Osteoblast (primary cell): ENCODE results near the gene TTPAL. TPM values are rescaled to one million over a fixed set of nuclear protein-coding genes. Genes with fewer than 3 reads are reported as not detected.

Source experiments
- DNase-seq: peaks from one replicate; pipeline ENCODE4 v3.0.0; 2011; ENCODE audit warnings: low spot score, mixed read lengths; ENCODE audit not compliant: insufficient read length; ENCODE audit errors: missing footprints
- H2AFZ ChIP-seq: 2 replicates; pipeline ENCODE4 v1.6.0; 2011; ENCODE audit warnings: mild to moderate bottlenecking, low read length
- H3K27ac ChIP-seq: 2 replicates; pipeline ENCODE4 v1.5.1; 2011; ENCODE audit warnings: mild to moderate bottlenecking, low read depth, low read length, moderate library complexity
- H3K27me3 ChIP-seq: 2 replicates; pipeline ENCODE4 v1.6.0; 2012; ENCODE audit warnings: mild to moderate bottlenecking, control low read depth, inconsistent platforms, low read length, moderate library complexity; ENCODE audit not compliant: insufficient read depth
- H3K36me3 ChIP-seq: 2 replicates; pipeline ENCODE4 v1.5.1; 2011; ENCODE audit warnings: mild to moderate bottlenecking, low read length, control low read depth, moderate library complexity; ENCODE audit not compliant: insufficient read depth
- H3K4me1 ChIP-seq: 2 replicates; pipeline ENCODE4 v1.5.1; 2011; ENCODE audit warnings: mild to moderate bottlenecking, low read length, control low read depth, moderate library complexity; ENCODE audit not compliant: insufficient read depth
- H3K4me2 ChIP-seq: 2 replicates; pipeline ENCODE4 v1.6.0; 2011; ENCODE audit warnings: mild to moderate bottlenecking, low read length; ENCODE audit not compliant: insufficient read depth
- H3K4me3 ChIP-seq: fragments of 200-600 bp; sonication (generic); 3 replicates; pipeline ENCODE4 v1.5.1; 2012; ENCODE audit warnings: mild to moderate bottlenecking, low read length, inconsistent platforms; ENCODE audit not compliant: insufficient read depth
- H3K79me2 ChIP-seq: 2 replicates; pipeline ENCODE4 v1.6.0; 2012; ENCODE audit warnings: mild to moderate bottlenecking, low read length, control low read depth, inconsistent platforms; ENCODE audit not compliant: insufficient read depth
- H3K9me3 ChIP-seq: 2 replicates; pipeline ENCODE4 v1.5.1; 2011; ENCODE audit warnings: low read depth, low read length, control low read depth
- H4K20me1 ChIP-seq: 2 replicates; pipeline ENCODE4 v1.6.0; 2012; ENCODE audit warnings: mild to moderate bottlenecking, low read length, control low read depth; ENCODE audit not compliant: insufficient read depth
- total RNA-seq: library from RNA; depleted of rRNA; stranded (reverse); fragments of >200 nt; gene quantifications from 2 replicates; pipeline ENCODE4 v1.2.3, GENCODE V29; 2012
- TF ChIP-seq, protein P1 (sequence below): IDR thresholded peaks from 2 replicates; pipeline ENCODE4 v1.5.1; 2011; ENCODE audit warnings: mild to moderate bottlenecking, low read depth, low read length, moderate library complexity; ENCODE audit errors: extremely low read depth

The TTPAL gene
- total RNA-seq, 1 donor: 12.7 TPM

DNA sequence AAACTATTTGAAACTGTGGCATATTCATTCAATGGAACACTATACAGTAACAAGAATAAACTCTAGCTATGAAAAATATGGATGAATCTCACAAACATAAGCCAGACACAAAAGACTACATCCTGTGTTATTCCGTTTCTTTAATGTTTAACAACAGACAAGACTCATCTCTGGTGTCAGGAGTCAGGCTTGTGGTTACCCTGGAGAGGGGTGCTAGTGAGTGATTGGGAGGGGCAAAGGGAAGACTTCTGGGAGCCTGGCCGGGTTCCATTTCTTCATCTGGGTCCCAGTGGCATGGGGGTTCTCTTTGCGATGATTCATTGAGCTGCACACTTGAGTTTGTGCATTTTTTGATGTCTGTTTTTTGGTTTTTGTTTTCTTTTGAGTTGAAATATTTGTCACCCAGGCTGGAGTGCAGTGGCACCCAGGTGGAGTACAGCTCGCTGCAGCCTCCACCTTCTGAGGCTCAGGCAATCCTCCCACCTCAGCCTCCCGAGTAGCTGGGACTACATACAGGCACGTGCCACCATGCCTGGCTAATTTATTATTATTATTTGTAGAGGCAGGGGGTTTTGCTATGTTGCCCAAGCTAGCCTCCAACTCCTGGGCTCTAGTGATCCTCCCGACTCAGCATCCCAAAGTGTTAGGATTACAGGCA lies 21.2 kb upstream of the TTPAL start:
- DNase-seq: no peak
- Histone ChIP-seq H3K4me2 (no peak overlapping the region), H3K4me3 (no peak overlapping the region), H3K4me1 (no peaks in the 10 kb centered on the region), H3K36me3 (no peaks in the 10 kb centered on the region), H3K79me2 (no peaks in the 10 kb centered on the region), H3K27me3 (peaks cover 9% of the 10 kb centered on the region), H3K9me3 (no peaks in the 10 kb centered on the region), H3K27ac (no peak overlapping the region), H4K20me1 (no peaks in the 10 kb centered on the region), H2AFZ (no peak overlapping the region)
- TF ChIP-seq, protein P1, sequence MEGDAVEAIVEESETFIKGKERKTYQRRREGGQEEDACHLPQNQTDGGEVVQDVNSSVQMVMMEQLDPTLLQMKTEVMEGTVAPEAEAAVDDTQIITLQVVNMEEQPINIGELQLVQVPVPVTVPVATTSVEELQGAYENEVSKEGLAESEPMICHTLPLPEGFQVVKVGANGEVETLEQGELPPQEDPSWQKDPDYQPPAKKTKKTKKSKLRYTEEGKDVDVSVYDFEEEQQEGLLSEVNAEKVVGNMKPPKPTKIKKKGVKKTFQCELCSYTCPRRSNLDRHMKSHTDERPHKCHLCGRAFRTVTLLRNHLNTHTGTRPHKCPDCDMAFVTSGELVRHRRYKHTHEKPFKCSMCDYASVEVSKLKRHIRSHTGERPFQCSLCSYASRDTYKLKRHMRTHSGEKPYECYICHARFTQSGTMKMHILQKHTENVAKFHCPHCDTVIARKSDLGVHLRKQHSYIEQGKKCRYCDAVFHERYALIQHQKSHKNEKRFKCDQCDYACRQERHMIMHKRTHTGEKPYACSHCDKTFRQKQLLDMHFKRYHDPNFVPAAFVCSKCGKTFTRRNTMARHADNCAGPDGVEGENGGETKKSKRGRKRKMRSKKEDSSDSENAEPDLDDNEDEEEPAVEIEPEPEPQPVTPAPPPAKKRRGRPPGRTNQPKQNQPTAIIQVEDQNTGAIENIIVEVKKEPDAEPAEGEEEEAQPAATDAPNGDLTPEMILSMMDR: no peak

DNA sequence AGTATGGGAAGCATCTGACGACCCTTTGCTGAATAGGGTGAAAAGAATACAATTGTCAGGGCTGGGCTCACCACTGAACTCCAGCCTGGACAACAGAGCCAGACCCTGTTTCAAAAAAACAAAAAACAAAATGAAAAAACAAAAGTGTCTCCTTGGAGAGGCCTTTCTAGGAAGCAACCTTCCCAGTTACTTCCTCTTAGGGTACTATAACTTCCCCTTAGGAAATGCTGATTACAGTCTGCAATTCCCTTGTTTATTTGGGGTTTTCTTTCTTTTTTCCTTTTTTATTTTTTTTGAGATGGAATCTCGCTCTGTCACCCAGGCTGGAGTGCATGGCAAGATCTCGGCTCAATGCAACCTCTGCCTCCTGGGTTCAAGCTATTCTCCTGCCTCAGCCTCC lies 20.5 kb upstream of the TTPAL start:
- H3K27me3 ChIP-seq: peaks cover 9% of the 10 kb centered on the region
- H3K27ac ChIP-seq: no peak overlapping the region
- TF ChIP-seq, protein P1: no peak
- no peaks in the 10 kb centered on the region for H3K79me2 ChIP-seq
- no peaks in the 10 kb centered on the region for H4K20me1 ChIP-seq
- DNase-seq: no peak
- no peak overlapping the region for H3K4me3 ChIP-seq
- H3K4me2 ChIP-seq: no peak overlapping the region
- no peaks in the 10 kb centered on the region for H3K4me1 ChIP-seq
- no peaks in the 10 kb centered on the region for H3K36me3 ChIP-seq
- no peak overlapping the region for H2AFZ ChIP-seq
- no peaks in the 10 kb centered on the region for H3K9me3 ChIP-seq

DNA sequence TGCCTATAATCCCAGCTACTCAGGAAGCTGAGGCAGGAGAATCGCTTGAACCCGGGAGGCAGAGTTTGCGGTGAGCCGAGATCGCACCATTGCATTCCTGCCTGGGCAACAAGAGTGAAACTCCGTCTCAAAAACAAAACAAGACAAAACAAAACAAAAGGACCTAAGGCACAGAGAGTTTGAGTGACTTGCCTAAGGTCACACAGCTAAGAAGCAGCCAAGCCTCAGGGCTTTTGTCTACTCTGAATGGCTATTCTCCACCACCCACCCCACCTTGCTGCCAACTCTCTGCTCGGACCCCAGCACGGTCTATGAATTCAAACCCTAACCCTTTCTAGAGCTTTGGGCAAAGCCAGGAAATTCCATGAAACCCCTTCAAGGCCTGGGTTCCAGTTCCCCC lies 19.1 kb upstream of the TTPAL start:
- H3K79me2 ChIP-seq: no peaks in the 10 kb centered on the region
- H3K27me3 ChIP-seq: peaks cover 3% of the 10 kb centered on the region
- TF ChIP-seq, protein P1: no peak
- H3K4me3 ChIP-seq: no peak overlapping the region
- no peaks in the 10 kb centered on the region for H3K36me3 ChIP-seq
- no peak overlapping the region for H3K27ac ChIP-seq
- no peaks in the 10 kb centered on the region for H3K4me1 ChIP-seq
- H2AFZ ChIP-seq: no peak overlapping the region
- H3K4me2 ChIP-seq: no peak overlapping the region
- H4K20me1 ChIP-seq: no peaks in the 10 kb centered on the region
- no peak for DNase-seq
- no peaks in the 10 kb centered on the region for H3K9me3 ChIP-seq

DNA sequence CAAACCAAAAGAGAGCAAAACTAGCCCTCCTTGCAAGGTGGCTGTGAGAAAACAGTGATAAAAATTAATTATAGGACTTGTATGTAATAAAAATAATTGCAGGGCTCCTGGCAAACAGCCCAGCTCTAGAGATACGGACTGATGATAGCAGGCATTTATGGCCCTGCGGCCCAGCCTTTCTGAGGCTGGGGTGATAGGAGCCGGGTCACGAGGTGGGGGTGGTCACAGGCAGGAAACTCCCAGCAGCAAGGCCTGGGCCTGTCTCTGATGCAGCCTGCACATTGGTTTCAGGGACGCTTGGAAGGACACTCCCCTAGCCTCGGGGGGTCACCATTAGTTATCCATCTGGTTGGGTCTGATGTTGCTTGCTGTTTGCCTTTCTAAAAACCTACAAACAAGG lies 18.7 kb upstream of the TTPAL start:
- H3K79me2 ChIP-seq: no peaks in the 10 kb centered on the region
- H3K27me3 ChIP-seq: peaks cover 3% of the 10 kb centered on the region
- no peaks in the 10 kb centered on the region for H3K4me1 ChIP-seq
- no peak overlapping the region for H3K27ac ChIP-seq
- no peak overlapping the region for H3K4me2 ChIP-seq
- H3K9me3 ChIP-seq: no peaks in the 10 kb centered on the region
- H4K20me1 ChIP-seq: no peaks in the 10 kb centered on the region
- H2AFZ ChIP-seq: no peak overlapping the region
- no peaks in the 10 kb centered on the region for H3K36me3 ChIP-seq
- no peak overlapping the region for H3K4me3 ChIP-seq
- DNase-seq: no peak
- TF ChIP-seq, protein P1: no peak
